GM21717 (cell line): Measurements from ENCODE around the gene AUTS2.

Source experiments
- ATAC-seq: cut with Tn5 transposase; IDR thresholded peaks from one replicate; pipeline ENCODE4 v1.9.1; 2021; ENCODE audit warnings: mild to moderate bottlenecking, moderate library complexity; ENCODE audit not compliant: unreplicated experiment

The AUTS2 gene

GRCh38 chr7:70657989-70658632, 1059.8 kb downstream of the AUTS2 start:
- no peak for ATAC-seq

- ATAC-seq: no peak
Measured at GRCh38 chr7:70659263-70659662, 1061.0 kb downstream of the AUTS2 start.

GRCh38 chr7:70660154-70660818, 1062.0 kb downstream of the AUTS2 start:
- ATAC-seq: no peak

GRCh38 chr7:70660819-70661191, 1062.5 kb downstream of the AUTS2 start:
- no peak for ATAC-seq

- no peak for ATAC-seq
Measured at GRCh38 chr7:70663680-70664079, 1065.4 kb downstream of the AUTS2 start.

GRCh38 chr7:70665997-70666396, 1067.7 kb downstream of the AUTS2 start:
- ATAC-seq: no peak

- no peak for ATAC-seq
Measured at GRCh38 chr7:70667406-70667805, 1069.1 kb downstream of the AUTS2 start.

GRCh38 chr7:70668606-70669358, 1070.5 kb downstream of the AUTS2 start:
- no peak for ATAC-seq

GRCh38 chr7:70669854-70670253, 1071.6 kb downstream of the AUTS2 start:
- ATAC-seq: no peak

- no peak for ATAC-seq
Measured at GRCh38 chr7:70670288-70670687, 1072.0 kb downstream of the AUTS2 start.

GRCh38 chr7:70673778-70674570, 1075.7 kb downstream of the AUTS2 start:
- no peak for ATAC-seq

- ATAC-seq: no peak
Measured at GRCh38 chr7:70674571-70675010, 1076.3 kb downstream of the AUTS2 start.

- ATAC-seq: no peak
Measured at GRCh38 chr7:70676243-70676642, 1078.0 kb downstream of the AUTS2 start.

- ATAC-seq: no peak
Measured at GRCh38 chr7:70678621-70679251, 1080.5 kb downstream of the AUTS2 start.

- ATAC-seq: no peak
Measured at GRCh38 chr7:70679661-70680060, 1081.4 kb downstream of the AUTS2 start.

GRCh38 chr7:70680306-70680705, 1082.0 kb downstream of the AUTS2 start:
- ATAC-seq: no peak

- no peak for ATAC-seq
Measured at GRCh38 chr7:70680743-70681468, 1082.6 kb downstream of the AUTS2 start.

GRCh38 chr7:70681469-70682350, 1083.4 kb downstream of the AUTS2 start:
- ATAC-seq: peak; percentile 92

GRCh38 chr7:70684173-70684572, 1085.9 kb downstream of the AUTS2 start:
- ATAC-seq: no peak
